Mesenteric fat pad (tissue), 1 donor: ENCODE data around the gene FCN1. TPM values are rescaled to one million over a fixed set of nuclear protein-coding genes. Genes with fewer than 3 reads are reported as not detected.

ENCODE experiments used
- DNase-seq: peaks from one replicate; pipeline ENCODE4 v3.0.0-alpha.2; 2020; ENCODE audit warnings: low spot score
- total RNA-seq: library from RNA; stranded (reverse); fragmentation: NEBNext Ultra II Directional; extraction: Animal tissue kit (Norgen Biotek cat#: 25700); gene quantifications from one replicate; pipeline ENCODE4 v1.2.1, GENCODE V29; 2021
- donor health status: DM: yes; HTN: yes; CAD: no.

The FCN1 gene
- total RNA-seq, 1 donor from 2014 or later, result 27.9 TPM

DNA sequence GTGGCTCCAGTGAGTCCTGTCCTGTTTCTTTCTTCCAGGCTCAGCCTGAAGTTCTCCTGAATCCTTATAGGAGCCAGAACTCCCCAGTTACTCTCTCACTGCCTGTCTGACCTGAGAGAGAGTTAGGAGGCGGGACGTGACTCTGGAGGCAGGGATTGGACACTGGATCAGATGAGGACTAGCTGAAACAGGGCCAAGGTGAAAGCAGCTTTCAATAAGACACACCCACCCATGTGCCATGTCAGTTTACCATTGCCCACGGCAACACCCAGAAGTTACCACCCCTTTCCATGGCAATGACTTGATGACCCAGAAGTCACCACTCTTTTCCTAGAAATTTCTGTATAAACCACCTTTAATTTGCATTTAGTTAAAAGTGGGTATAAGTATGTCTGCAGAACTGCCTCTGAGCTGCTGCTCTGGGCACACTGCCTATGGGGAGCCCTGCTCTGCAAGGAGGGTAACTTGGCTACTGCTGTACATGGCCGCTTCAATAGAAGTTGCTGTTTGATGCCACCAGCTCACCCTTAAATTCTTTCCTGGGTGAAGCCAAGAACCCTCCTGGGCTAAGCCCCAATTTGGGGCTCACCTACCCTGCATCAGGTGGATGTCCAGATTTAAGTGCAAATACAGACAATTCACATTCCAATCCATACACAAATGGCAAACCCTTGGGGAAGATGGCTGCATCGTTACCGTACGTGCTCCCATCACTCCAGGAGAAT lies 23.4 kb downstream of the FCN1 start:
- peak; percentile 39 for DNase-seq

- peak; percentile 57 for DNase-seq
Observed at GRCh38 chr9:134892820-134893420, 24.8 kb downstream of the FCN1 start.

DNA sequence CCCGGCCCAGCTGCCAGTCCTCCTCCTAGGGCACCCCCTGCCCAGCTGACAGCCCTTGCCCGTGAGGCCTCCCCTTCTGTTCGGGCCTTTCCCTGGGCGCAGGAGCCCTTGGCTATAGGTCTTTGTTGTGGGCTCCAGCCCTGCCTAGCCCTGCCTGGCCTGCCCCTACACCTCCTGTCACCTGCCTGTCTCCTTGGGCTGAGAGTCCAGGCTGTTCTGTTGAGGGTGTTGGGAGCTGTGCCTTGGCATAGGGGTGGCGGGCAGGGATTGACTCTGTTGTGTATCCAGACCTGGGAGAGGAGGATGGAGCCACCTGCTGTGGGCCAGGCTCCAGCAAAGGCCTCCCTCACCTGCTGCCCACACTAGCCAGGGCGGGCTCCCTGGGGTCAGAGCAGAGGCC lies 25.5 kb downstream of the FCN1 start:
- DNase-seq, result peak; percentile 80

DNA sequence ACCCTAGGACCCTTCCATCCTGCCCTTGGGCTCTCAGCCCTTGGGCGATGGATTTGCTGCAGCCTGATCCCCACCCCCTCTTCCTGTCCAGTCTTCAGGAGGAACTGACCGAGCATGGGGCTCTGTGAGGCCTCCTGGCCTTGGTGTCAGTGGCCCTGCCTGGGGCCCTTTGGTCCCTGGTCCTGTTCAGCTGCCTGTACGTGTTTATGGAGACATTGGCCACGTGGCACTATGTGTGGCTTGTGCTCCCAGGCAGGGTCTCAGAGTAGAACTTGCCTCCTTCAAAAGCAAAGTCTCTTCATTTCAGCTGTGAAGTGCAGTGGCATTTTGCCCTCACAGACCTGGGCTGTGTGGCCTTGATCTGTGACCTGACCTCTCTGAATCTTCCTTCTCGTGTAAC lies 26.0 kb downstream of the FCN1 start:
- peak; percentile 74 for DNase-seq

DNA sequence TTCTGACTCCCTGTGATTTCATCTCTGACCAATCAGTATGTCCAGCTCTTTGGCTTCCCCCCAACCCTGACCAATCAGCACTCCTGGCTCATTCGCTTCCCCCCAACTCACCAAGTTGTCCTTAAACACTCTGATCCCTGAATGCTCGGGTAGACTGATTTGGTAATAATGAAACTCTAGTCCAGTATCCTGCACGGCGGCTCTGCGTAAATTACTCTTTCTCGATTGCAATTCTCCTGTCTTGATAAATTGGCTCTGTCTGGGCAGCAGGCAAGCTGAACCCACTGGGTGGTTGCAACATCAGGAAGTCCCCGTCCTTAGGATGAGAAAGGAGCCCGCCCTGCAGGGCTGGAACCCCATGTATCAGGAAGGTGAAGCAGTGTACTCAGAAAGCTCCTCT lies 26.7 kb downstream of the FCN1 start:
- no peak for DNase-seq

DNA sequence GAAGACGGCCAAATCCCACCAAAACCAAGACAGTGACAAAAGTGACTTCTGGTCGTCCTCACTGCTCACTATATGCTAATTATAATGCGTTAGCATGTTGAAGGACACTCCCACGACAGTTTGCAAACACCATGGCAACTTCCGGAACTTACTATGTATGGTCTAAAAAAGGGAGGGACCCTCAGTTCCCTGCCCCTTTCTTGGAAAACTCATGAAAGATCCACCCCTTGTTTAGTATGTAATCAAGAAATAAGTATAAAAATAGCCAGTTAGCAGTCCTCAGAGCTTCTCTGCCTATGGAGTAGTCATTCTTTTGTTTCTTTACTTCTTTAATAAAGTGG lies 27.6 kb downstream of the FCN1 start:
- no peak for DNase-seq

- peak; percentile 65 for DNase-seq
Observed at GRCh38 chr9:134889386-134890154, 28.1 kb downstream of the FCN1 start.

GRCh38 chr9:134888603-134889190 lies 29.0 kb downstream of the FCN1 start:
- DNase-seq, result peak; percentile 67

DNA sequence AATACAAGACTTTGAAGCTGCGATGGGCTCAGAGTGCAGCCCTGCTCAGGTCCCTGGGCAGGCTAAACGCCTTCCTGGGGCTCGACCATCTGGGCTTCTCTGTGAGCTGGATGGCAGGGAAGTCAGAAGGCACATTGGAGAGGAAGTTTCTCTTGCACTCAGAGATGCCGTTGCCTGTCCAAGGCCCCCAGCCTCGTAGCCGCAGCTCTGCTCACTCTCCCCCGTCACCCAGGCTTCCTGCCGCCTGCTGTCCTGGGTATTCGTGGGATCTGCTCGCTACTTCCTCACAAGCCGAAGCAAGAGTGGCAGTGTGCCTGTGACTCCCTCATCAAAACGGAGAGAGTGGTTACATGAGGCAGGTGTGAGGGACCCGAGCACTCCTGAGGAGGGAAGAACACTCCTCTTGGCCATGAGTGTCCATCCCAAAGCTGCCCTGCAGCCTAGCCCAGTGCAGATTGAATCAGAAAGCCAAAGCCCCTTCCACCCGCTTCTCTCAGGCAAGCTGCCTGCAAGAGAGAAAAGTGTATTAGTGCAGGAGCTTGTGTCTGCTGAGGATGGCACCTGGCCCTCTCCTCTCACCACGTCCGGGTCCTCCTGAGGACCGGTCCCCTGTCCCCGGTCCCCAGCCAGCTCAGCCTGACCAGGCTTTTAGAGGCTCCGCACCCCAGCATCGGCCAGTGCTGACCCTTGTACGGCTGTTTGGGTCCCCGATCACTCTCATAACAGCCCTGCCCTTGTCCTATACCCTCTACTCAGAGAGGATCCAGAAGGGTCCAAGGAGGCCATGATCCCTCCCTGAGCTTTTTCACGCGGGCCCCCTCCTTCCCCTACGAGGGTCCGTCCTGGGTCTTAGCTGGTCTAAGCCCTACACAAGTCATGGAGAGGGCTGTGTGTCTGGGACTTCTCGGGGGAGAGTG lies 29.8 kb downstream of the FCN1 start:
- peak; percentile 81 for DNase-seq

DNA sequence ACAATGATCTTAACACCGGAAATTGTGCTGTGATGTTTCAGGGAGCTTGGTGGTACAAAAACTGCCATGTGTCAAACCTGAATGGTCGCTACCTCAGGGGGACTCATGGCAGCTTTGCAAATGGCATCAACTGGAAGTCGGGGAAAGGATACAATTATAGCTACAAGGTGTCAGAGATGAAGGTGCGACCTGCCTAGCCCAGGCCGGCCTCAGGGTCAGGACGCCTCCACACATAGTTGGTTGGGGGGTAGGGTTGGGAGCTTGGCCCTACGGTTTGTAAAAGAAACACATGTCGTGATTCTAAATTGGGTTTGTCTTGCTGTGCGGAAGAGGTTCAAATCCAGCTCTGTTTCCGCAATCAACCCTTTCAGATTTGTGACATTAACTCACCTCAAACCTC lies 30.5 kb downstream of the FCN1 start:
- DNase-seq, result no peak

DNA sequence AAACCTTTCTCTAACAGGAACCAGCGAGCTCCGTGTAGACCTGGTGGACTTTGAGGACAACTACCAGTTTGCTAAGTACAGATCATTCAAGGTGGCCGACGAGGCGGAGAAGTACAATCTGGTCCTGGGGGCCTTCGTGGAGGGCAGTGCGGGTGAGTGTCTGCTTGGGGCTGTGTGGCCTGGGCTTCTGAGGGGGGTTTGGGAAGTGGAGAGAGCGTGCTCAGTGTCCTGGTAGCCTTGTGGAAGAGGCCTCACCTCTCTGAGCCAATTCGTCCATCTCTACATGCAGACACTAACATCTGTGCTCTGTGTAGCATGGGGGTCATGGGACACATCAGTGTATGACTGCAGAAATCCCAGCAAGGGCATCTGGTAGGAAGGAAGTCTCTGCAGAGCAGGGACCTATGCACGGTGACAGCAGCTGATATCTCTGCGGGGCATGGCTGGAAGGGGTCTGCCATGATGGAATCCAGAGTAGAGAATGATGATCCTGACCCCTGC lies 31.2 kb downstream of the FCN1 start:
- DNase-seq, result peak; percentile 51

DNA sequence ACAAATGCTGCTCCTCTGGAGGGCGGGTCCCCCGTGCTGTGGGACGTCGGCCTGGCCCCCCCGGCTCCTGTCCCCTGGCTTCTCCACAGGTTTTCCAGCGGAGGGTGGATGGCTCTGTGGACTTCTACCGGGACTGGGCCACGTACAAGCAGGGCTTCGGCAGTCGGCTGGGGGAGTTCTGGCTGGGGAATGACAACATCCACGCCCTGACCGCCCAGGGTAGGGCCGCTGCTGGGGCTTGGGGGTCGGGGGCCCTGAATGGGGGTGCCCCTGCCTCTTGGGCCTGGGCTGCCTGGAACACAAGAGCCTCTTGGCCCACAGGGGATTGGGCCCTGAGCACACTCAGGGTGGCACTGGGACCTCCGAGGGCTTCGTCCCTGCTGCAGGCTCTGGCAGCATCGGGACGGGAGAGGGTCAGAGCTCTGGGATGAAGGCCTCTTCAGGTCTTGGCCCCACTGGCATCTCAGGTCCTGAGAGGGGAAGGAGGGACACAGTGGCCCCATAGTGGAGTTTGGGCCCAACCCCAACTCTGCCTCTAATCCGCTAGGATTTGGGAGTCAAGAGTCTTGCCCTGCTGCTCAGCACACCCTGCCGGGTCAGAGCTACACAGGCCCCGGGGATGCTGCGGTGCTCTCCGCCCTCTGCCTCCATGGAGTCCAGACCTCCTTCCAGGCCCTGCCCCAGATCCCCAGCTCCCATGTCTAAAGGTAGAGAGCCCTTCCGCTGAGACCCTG lies 31.9 kb downstream of the FCN1 start:
- peak; percentile 73 for DNase-seq

- peak; percentile 89 for DNase-seq
Observed at GRCh38 chr9:134885001-134885678, 32.6 kb downstream of the FCN1 start.

- peak; percentile 67 for DNase-seq
Observed at GRCh38 chr9:134884492-134884891, 33.2 kb downstream of the FCN1 start.

DNA sequence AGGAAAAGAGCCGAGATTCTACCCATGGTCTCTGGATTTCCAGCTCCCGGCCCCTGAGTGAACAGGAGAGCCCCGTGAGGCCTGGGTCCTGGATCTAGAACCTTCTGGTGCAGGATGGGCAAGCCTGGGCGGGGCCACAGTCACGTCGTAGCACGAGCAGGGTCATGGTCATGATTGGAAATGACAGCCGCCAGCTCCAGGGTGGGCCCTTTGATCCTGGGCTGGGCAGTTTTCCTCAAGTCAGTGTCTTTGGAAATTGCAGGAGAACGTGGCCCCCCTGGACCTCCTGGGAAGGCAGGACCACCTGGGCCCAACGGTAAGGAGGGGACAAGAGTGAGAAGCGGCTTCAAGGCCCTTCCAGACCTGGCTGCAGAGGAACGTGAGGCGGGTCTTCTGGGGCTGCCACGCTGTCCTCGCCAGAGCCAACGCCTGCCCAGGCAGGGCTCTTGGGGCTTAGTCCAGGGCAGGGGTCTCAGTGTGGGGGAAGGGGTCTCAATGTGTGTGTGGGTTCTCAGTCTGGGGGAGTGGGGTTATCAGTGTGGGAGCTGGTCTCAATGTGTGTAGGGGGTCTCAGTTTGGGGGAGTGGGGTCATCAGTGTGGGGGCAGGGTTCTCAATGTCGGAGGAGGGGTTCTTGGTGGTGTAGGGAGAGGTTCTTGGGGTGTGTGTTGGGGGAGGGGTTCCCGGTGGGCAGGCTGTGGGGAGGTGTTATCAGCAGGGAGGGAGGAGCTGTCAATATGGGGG lies 34.5 kb downstream of the FCN1 start:
- no peak for DNase-seq

DNA sequence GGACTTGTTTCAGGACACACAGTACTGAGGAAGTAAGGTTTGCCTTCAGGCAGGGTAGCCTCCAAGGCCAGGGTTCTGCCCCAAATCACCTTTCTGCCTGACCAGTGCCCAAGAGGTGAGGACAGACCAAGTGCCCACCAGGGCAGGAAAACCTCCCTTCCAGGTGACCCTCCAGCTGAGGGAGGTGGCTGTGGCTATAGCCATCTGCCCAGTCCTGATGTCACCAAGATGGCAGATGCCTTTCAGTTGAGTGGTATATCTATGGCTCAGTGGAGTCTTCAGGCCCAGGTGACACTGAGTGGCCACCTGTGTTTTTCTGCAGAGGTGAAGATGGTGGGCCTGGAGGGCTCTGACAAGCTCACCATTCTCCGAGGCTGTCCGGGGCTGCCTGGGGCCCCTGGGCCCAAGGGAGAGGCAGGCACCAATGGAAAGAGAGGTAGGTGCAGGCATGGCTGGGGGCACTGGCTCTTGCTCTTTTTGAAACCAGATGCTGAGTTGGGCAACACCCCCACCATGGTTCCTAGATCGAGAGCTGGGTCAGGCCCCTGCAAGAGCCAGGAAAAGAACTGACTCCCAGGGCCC lies 35.4 kb downstream of the FCN1 start:
- peak; percentile 39 for DNase-seq

- DNase-seq, result no peak
Observed at GRCh38 chr9:134881313-134881670, 36.4 kb downstream of the FCN1 start.
